Measurements from ENCODE around the gene MAD1L1. TPM values are rescaled to one million over a fixed set of nuclear protein-coding genes. Genes with fewer than 3 reads are reported as not detected.

MAD1L1 gene
- total RNA-seq, 1 donor from 2014 or later, result 32.7 TPM

DNA sequence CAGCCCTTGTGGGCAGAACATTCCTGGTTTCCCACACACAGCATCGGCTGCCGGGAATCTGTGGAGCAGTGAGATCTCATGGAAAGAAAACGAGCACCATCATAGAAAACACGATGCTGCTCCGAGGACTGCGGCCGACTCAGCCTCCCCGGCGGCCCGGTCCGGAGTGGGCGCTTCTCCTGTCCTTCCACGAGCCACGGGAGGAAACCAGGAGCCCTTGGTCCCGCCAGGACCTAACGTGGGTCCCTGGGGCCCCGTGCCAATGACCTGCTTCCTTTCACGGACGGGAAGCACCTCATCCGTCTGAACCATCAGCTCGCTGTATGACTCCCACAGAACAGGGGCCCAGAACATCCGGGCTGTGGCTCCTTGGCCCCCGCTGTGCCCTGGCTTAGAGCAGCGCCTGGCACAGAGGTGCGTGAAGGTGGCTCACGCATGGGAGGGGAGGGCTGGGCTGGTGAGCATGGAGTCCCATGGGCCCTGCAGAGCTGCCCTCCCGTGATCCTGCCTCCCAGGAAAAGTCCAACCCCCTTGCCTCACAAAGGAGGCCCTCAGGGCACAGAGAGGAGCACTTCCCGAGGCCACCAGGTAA is 280.5 kb downstream of the MAD1L1 start:
- H3K9me3 Mint-ChIP-seq (ENCODE audit: unreplicated experiment), result no peaks in the 10 kb centered on the region
- TF ChIP-seq, protein P1, sequence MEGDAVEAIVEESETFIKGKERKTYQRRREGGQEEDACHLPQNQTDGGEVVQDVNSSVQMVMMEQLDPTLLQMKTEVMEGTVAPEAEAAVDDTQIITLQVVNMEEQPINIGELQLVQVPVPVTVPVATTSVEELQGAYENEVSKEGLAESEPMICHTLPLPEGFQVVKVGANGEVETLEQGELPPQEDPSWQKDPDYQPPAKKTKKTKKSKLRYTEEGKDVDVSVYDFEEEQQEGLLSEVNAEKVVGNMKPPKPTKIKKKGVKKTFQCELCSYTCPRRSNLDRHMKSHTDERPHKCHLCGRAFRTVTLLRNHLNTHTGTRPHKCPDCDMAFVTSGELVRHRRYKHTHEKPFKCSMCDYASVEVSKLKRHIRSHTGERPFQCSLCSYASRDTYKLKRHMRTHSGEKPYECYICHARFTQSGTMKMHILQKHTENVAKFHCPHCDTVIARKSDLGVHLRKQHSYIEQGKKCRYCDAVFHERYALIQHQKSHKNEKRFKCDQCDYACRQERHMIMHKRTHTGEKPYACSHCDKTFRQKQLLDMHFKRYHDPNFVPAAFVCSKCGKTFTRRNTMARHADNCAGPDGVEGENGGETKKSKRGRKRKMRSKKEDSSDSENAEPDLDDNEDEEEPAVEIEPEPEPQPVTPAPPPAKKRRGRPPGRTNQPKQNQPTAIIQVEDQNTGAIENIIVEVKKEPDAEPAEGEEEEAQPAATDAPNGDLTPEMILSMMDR (IDR thresholded peaks at IDR 0.05), result no peak
- no peak overlapping the region for H3K4me3 Mint-ChIP-seq (ENCODE audit: unreplicated experiment)
- H3K4me1 Mint-ChIP-seq (ENCODE audit: unreplicated experiment), result peaks cover 4% of the 10 kb centered on the region
- no peak for DNase-seq (ENCODE audit: extremely low spot score, unreplicated experiment)
- no peaks in the 10 kb centered on the region for H3K27me3 Mint-ChIP-seq (ENCODE audit: unreplicated experiment)
- no peak overlapping the region for H3K27ac Mint-ChIP-seq (ENCODE audit: unreplicated experiment)
- H3K36me3 Mint-ChIP-seq (ENCODE audit: unreplicated experiment), result peaks cover 4% of the 10 kb centered on the region

DNA sequence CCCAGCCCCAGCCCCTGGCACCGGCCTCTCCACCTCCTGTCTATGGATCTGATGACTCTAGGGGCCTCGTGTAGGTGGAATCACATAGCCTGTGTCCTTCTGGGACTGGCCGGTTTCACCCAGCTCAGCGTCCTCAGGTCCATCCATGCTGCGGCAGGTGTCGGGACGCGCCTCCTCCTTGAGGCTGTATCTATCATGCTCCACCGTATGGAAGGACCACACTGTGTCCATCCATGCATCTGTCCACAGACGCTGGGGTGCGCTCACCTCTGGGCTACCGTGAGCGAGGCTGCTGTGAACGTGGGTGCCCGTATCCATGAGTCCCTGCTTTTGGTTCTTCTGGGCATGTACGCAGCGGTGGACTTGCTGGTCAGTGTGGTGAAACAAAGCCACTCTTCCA is 281.1 kb downstream of the MAD1L1 start:
- Mint-ChIP-seq H3K4me3 (ENCODE audit: unreplicated experiment) (no peak overlapping the region), H3K4me1 (ENCODE audit: unreplicated experiment) (peaks cover 4% of the 10 kb centered on the region), H3K9me3 (ENCODE audit: unreplicated experiment) (no peaks in the 10 kb centered on the region), H3K27ac (ENCODE audit: unreplicated experiment) (no peak overlapping the region), H3K27me3 (ENCODE audit: unreplicated experiment) (no peaks in the 10 kb centered on the region), H3K36me3 (ENCODE audit: unreplicated experiment) (no peaks in the 10 kb centered on the region)
- TF ChIP-seq, protein P1 (IDR thresholded peaks at IDR 0.05), result no peak
- DNase-seq (ENCODE audit: extremely low spot score, unreplicated experiment), result no peak

- TF ChIP-seq, protein P1 (IDR thresholded peaks at IDR 0.05), result no peak
- H3K4me3 Mint-ChIP-seq (ENCODE audit: unreplicated experiment), result no peak overlapping the region
- H3K4me1 Mint-ChIP-seq (ENCODE audit: unreplicated experiment), result peaks cover 4% of the 10 kb centered on the region
- no peak overlapping the region for H3K27ac Mint-ChIP-seq (ENCODE audit: unreplicated experiment)
- DNase-seq (ENCODE audit: extremely low spot score, unreplicated experiment), result no peak
- H3K27me3 Mint-ChIP-seq (ENCODE audit: unreplicated experiment), result no peaks in the 10 kb centered on the region
- no peaks in the 10 kb centered on the region for H3K36me3 Mint-ChIP-seq (ENCODE audit: unreplicated experiment)
- no peaks in the 10 kb centered on the region for H3K9me3 Mint-ChIP-seq (ENCODE audit: unreplicated experiment)
Observed at GRCh38 chr7:1951159-1951536, 281.6 kb downstream of the MAD1L1 start.

GRCh38 chr7:1950452-1951158 is 282.1 kb downstream of the MAD1L1 start:
- H3K4me3 Mint-ChIP-seq (ENCODE audit: unreplicated experiment), result no peak overlapping the region
- H3K27me3 Mint-ChIP-seq (ENCODE audit: unreplicated experiment), result no peaks in the 10 kb centered on the region
- no peak overlapping the region for H3K27ac Mint-ChIP-seq (ENCODE audit: unreplicated experiment)
- H3K4me1 Mint-ChIP-seq (ENCODE audit: unreplicated experiment), result peaks cover 4% of the 10 kb centered on the region
- H3K9me3 Mint-ChIP-seq (ENCODE audit: unreplicated experiment), result no peaks in the 10 kb centered on the region
- H3K36me3 Mint-ChIP-seq (ENCODE audit: unreplicated experiment), result no peaks in the 10 kb centered on the region
- no peak for DNase-seq (ENCODE audit: extremely low spot score, unreplicated experiment)
- TF ChIP-seq, protein P1 (IDR thresholded peaks at IDR 0.05), result no peak

DNA sequence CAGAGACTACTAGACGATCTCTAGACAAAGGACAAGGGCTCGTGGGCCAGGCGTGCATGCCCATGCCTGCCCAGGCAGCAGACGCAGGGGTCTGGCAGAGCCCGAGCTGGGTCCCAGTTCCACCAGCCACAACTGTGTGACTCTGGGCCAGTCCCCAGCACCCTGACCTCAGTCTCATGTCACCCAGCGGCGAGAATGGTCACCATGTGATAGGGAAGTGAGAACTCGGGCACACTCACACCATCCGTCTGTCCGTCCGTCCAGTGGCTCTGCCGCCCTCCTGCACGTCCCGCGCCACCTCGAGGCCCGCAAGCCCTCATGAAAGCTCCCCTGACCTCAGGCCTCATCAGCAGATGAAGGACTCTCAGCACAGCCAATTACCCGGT is 282.7 kb downstream of the MAD1L1 start:
- H3K4me1 Mint-ChIP-seq (ENCODE audit: unreplicated experiment), result peaks cover 4% of the 10 kb centered on the region
- no peaks in the 10 kb centered on the region for H3K9me3 Mint-ChIP-seq (ENCODE audit: unreplicated experiment)
- no peaks in the 10 kb centered on the region for H3K36me3 Mint-ChIP-seq (ENCODE audit: unreplicated experiment)
- no peaks in the 10 kb centered on the region for H3K27me3 Mint-ChIP-seq (ENCODE audit: unreplicated experiment)
- no peak for DNase-seq (ENCODE audit: extremely low spot score, unreplicated experiment)
- H3K4me3 Mint-ChIP-seq (ENCODE audit: unreplicated experiment), result no peak overlapping the region
- H3K27ac Mint-ChIP-seq (ENCODE audit: unreplicated experiment), result no peak overlapping the region
- TF ChIP-seq, protein P1 (IDR thresholded peaks at IDR 0.05), result no peak

All from osteocyte (in vitro differentiated cells).